Glomerular visceral epithelial cell (primary cell): ENCODE data around the gene ZNF14.
"Not testable (repeated sequence)": the region's sequence is repeated elsewhere in the genome, so short reads cannot be mapped to it uniquely, and the experiment has no call there.

Experiments used
- DNase-seq: peaks from one replicate; pipeline ENCODE4 v3.0.0-alpha.2; 2016; ENCODE audit errors: extremely low spot score

Gene ZNF14

DNA sequence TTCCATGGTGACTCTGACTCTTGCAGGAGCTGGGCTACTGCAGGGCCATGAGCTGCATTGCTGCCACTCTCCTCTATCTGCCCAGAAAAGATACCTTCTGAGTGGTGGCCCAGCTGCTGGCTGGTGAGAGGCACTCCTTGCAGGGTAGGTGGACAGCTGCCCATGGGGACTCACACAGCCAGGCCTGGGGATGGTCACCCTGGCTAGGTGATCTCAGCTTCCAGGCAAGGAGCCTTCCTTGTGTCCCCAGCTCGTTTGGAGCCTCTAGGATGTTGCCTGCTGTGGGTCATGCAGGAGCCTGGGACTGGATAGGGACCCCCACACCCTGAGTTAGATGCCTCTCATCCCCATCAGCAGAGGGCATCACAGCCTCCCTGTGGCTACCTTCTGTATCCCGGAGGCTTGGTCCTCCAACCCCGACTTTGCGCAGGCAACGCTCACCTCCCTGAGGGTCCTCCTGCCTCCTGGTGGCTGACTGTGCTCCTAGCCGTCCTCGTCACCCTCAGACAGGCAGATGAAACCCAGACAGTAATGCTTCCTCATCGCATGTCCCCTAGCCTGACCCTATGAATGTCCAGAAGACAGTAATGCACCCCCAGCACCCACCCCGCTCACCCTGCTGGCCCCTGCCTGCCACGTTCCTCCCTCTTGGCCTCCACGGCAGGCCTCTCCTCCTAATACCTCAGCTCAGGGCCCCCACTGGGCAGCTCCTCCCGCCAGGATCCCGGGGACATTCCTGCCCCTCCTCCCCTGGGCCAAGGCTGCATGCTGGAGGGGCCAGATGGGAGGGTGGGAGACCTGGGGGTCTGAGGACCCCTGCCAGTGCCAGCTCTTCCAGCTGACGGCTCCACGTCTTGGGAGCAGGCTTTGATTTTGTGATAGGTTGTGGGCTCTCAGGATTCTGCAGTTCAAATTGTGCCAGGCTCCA, 13.6 kb upstream of the ZNF14 start:
- no peak for DNase-seq

DNA sequence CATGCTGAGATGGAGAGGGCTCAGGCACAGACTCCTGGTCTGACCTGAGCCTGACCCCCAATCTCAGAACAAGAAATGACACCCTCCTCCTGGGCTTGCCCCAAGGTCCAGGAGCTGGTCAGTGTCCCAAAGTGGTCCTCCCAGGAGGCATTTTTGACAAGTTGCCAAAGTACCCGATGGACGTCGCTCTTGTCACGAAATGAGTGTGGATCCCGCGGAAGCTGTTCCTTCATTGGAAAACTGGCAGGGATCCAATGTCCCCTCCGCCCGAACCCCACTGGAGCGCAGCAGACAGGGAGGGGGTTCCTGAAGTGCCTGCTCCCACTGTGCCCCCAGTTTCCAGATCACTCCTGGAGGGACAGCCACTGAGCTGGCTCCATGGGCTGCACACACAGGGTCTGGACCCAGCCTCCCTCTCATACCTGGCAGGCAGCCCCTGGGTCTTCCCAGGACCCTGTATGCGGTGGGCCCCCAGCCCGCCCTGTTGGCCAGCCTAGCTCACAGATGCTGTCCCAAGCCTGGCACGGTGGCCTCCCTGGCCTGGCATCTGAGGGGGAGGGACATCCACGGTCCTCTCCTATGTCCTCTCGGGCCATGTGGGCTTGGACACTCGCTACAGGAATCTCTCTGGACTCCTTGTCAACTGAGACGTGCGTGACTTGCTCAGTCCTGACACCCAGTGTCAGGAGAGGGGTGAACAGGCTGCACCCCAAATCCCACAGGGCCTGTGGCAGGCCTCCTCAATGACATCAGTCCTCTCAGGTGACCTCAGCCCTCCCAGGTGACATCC, 12.8 kb upstream of the ZNF14 start:
- no peak for DNase-seq

DNA sequence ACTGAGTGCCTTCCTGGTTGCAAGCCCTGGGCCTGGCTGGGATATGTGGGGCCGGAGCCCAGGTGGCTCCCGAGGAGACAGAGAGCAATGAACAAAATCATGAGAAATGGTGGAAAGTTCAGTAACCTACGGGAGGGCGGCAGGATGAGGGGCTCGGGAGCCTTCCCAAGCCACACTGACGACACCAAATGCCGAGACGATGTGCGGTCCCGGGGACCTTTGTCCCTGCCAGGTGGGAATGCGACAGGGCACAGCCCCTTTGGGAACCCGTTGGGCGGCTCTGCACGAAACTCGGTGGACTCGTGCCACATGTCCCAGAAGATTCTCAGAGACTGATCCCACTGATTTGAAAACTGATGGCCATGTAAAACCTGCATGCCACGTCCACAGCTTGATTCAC, 11.7 kb upstream of the ZNF14 start:
- DNase-seq: no peak

DNA sequence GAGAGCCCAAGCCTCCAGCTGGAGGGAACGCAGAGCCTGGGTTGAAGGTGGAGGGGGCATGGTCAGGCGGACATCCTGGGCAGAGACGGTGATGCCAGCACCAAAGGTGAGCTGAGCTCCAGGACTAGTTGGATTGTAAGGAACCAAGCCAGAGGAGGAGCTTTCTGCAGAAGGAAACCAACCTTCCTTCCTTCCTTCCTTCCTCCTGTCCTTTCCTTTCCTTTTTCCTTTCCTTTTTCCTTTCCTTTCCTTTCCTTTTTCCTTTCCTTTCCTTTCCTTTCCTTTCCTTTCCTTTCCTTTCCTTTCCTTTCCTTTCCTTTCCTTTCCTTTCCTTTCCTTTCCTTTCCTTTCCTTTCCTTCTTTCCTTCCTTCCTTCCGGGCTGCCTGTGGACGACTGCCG, 11.0 kb upstream of the ZNF14 start:
- DNase-seq: not testable (repeated sequence)

DNA sequence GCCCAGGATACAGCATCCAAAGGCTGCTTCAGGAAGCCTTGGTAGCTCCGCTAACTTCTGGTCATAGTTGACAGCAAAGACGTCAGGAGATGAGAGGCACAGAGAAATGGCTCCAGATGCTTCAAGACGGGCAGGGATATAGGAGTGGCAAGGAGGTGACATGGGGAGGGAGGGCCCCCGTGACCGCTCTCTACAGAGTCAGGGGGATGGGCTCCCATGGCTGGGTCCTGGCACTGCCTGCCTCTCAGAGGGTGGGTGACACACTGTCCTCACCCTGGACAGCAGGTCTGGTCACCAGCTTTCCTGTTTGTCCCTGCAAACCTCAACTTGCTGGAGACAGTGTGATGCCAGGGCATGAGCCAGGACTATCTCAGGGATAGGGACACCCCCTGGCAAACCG, 10.3 kb upstream of the ZNF14 start:
- no peak for DNase-seq

DNA sequence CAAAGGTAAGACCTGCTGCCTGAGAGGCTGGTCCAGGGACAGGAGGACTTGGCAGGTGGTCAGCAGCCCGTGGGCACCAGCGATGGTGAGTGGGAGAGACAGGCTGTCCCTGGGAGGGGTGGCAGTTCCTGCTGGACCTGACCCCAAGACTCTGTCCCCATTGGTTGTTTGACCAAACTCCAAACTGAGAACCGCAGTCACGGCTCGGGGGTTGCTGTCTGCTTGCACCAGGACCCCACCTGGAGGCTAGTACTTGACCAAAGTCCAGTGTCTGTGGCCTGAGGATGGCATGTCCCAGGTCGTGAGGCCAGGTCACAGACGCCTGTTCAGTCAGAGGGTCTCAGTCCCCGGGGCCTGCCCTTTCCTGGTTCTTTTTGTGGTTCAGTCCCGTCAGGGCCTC, 9.9 kb upstream of the ZNF14 start:
- no peak for DNase-seq

DNA sequence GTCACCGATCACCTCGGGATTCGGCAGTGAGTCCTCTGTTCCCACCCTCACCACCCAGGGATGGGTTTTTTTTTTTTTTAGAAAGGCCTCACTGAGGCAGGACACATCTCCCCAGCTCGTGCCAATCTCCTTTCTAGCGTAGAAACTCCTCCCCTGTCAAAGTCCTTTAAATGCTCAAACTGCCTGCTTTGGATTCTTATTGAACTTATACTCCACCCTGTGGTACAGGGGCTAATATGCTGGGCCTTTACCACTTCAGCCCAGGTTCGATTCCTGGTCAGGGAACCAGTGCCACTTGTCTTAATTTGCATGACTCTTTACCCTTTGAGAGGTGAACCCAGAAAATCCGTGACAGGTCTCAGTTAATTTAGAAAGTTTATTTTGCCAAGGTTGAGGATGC, 8.3 kb upstream of the ZNF14 start:
- no peak for DNase-seq

DNA sequence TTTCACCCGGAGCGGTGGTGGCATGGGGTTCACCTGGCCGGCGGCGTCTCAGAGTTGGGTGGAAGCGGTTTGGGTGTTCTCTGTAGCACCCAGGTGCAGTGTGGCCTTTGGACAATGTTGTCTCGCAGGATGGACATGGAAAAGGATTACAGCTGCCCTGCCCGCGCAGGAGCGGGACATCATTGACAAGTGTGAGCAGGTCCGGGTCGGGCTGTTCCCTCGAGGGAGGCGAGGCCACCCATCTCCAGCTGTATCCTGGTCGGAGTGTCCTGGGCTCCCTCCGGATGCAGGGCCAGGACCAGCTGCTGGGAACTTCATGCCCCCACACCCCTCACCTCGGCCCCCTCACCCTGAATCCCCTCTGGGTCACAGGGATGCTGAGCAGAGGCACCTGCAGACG, 7.8 kb upstream of the ZNF14 start:
- no peak for DNase-seq

DNA sequence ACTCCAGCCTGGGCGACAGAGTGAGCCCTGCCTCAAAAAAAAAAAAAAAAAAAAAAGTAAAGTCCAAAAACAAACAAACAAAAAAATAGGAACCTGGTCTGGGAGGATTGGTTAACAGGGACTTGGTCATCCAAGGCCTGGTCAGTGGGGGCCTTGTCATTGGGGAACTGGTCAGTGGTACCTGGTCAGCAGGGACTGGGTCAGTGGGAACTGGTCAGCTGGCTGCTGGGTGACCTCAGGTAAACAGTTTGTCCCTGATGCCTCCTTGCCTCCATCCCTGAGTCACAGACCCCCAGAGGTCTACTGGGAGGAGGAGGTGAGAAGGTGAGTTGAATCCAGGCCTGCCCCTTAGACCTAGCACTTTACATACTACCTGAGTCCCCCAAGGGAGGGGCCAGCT, 5.7 kb upstream of the ZNF14 start:
- DNase-seq: no peak

DNA sequence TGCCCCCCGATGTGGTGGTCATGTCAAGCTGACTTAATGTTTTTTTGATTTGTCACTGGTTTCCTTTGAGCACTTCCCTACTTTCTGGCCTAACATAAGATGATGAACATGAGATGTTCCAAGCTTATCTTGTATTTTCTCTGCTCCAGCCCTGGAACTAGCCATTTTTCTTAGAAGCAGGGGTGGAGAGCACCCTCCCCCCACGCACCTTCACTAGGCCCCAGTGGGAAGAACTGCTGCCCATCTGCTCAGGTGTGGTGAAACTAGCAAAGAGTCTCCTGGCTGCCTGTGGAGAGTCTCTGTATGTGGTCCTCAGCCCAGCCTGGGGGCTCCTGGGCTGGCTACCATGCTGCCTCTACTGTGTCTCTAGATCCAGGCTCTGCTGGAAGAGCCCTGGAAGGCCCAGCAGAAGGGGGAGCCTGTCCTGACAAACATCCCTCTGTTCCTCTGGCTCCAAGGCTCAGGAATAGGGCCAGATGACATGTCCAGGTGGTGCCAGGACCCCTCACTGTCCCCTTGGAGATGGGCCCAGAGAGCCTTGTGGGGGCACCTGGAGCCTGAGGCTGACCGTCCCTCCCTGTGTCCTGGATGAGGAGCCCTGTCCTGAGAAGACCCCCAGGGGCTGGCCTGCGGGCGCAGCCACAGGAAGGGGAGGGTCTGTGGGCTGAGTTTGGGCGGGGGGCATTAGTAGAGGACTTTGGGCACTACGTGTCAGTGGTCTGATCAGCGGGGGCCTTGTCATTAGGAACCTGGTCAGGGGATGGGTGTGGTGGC, 4.8 kb upstream of the ZNF14 start:
- no peak for DNase-seq

DNA sequence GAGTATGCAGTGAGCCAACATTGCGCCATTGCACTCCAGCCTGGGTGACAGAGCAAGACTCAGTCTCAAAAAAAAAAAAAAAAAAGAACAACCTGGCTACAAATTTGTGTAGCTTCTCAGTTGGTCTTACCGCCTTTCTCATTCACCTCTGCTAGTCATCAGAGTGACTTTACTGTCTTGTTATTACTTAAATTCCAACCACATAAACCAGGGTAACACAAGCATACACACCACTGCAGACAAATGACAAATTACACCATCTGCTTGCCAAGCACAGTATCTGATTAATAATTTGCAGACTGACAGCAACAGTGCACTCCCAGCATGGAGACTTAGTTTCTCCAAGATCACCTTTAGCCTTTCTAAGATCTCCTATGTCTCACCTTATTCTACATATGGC, 11.0 kb downstream of the ZNF14 start:
- no peak for DNase-seq

DNA sequence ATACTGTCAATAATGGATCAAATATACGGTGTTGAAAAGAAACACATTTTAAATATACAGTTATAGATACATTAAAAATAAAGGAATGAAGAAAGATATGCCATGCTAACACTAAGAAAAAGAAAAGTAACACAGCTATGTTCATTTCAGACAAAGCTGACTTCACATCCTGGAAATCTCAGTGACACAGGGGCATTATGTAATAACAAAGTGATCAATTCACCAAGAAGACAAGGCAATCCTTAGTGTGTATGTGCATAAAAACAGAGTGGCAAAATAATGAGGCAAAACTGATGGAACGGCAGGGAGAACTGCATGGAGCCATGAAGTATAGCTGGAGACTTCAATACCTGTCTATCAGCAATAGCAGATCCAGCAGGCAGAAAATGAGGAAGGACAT, 13.1 kb downstream of the ZNF14 start:
- no peak for DNase-seq

DNA sequence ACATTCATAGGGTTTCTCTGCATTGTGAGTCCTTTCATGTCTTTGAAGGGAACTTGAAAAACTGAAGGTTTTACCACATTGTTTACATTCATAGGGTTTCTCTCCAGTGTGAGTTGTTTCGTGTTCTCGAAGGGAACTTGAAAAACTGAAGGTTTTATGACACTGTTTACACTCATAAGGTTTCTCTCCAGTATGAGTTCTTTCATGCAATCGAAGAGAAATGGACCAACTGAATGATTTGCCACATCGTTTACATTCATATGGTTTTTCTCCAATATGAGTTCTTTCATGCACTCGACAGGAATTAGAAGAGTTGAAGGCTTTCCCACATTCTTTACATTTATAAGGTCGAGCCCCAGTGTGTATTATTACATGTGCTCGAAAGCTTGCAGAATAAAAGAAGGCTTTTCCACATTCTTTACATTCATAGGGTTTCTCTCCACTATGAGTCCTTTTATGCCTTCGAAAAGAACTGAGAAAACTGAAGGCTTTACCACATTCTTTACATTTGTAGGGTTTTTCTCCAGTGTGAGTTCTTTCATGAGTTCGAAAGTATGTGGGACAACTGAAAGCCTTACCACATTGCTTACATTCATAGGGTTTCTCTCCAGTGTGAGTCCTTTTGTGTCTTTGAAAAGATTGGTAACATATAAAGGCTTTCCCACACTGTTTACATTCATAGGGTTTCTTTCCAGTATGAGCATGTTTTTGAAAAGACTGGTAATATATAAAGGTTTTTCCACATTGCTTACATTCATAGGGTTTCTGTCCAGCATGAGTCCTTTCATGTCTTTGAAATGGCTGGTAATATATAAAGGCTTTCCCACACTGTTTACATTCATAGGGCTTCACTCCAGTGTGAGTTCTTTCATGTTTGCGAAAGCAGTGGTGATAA, 20.7 kb downstream of the ZNF14 start:
- no peak for DNase-seq

DNA sequence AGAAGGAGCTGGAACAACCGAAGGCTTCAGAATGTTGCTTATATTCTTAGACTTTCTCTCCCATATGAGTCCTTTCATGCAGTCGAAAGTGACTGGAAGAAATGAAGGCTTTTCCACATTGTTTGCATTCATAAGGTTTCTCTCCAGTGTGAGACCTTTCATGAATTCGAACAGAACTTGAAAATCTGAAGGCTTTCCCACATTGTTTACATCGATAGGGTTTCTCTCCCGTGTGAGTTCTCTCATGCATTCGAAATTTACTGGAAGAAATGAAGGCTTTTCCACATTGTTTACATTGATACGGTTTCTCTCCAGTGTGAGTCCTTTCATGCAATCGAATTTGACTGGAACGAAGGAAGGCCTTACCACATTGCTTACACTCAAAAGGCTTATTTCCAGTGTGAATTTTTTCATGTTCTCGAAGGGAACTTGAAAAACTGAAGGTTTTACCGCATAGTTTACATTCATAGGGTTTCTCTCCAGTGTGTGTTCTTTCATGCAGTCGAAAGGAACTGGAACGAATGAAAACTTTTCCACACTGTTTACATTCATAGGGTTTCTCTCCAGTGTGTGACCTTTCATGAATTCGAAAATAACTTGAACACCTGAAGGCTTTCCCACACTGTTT, 21.5 kb downstream of the ZNF14 start:
- DNase-seq: no peak

DNA sequence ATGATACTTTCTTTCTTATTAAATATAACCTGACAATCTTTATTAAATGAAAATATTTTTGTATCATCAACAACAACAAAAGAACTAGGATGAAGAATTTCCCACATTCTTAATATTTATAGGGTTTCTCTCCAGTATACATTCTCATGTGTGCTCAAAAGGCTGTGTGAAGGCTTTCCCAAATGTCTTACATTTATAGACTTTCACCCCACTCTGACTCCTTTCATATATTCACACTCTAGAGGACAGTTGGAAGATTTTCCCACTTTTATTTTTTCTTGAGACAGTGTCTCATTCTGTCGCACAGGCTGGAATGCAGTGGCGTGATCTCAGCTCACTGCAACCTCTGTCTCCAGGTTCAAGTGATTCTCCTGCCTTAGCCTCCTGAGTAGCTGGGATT, 22.4 kb downstream of the ZNF14 start:
- no peak for DNase-seq

DNA sequence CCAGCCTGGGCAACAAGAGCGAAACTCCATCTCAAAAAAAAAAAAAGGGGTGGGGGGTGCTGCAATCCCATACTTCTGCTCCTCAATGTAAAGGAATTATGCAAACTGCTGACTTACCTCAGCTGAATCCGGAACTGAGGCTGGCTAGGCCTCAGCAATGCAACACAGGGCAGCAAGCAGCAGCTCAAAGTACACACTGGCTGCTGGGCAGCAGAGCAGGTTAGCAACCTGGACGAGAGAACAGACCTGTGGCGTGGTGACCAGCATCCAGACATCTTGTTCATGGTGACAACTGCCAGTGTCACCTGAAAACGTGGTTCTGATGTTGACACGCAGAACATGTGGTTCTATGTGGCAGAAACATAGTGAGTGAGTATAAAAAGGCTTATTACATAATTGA, 28.1 kb downstream of the ZNF14 start:
- DNase-seq: no peak

DNA sequence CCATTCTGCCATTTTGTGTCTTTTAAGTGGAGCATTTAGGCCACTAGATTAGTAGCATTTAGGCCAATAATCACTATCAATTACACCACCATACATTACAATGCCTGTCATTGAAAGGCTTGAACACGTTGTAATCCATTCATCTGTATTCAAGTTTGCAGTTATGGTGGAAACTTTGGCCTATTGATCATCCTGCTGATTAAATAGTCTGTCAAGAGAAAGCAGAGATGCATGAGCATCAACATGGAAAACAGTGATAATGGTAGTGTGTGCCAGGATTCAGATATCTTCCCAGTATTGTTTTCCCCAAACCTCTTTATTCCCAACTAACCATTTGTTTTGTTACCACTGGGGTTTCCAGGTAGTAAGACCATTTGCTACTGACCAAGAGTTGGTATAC, 32.4 kb downstream of the ZNF14 start:
- not testable (repeated sequence) for DNase-seq

DNA sequence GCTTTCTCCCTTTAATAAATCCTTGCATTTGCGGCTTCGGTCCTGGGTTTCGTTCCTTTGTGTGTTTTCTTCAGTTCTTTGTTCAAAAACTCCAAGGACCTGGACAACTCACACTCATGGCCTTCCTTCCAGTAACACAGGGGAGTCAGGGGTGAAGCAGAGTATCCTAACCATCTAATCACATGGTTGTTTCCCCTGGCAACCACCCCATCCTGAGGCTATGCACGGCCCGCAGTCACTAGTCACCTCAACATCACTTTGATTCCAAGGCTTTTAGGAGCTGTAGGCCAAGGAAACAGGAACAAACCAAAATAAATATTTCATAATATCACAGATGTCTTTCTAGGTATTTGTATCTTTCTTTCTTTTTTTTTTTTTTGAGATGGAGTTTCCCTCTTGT, 35.3 kb downstream of the ZNF14 start:
- DNase-seq: no peak

DNA sequence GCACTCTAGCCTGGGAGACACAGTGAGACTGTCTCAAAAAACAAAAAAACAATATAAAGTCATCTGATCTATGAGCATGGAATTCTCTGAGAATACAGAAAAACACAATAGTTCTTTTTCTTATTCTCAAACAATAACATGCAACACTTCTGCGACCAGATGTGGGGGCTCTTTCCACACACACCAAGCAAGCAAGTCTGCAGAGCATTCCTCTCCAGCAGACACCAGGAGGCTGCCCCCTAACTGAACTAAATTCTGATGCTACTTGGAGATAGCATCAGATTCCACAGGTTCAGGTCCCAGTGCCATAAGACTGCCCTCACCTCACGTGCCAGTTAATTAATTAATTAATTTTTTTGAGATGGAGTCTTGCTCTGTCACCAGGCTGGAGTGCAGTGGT, 36.5 kb downstream of the ZNF14 start:
- no peak for DNase-seq

DNA sequence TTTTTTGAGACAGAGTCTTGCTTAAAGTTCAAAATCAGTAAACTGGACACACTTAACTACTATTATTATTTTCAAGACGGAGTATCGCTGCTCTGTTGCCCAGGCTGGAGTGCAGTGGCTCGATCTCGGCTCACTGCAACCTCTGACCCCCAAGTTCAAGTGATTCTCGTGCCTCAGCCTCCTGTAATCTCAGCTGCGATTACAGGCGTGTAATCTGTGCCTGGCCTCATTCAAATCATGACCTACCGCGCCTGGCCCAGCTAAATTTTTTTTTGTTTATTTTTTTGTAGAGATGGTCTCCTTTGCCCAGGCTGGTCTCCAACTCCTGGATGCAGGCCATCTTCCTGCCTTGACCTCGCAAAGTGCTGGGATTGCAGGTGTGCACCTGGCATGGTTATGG, 41.2 kb downstream of the ZNF14 start:
- DNase-seq: no peak

DNA sequence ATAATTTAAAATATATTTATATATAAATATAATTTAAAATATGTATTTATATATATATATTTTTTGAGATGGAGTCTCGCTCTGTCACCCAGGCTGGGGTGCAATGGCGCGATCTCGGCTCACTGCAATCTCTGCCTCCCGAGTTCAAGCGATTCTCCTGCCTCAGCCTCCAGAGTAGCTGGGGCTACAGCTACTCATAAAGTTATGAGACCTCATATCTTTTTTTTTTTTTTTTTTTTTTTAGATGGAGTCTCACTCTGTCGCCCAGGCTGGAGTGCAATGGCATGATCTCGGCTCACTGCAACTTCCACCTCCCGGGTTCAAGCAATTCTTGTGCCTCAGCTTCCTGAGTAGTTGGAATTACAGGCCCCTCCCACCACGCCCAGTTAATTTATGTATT, 43.9 kb downstream of the ZNF14 start:
- not testable (repeated sequence) for DNase-seq
